Omental fat pad (tissue), 4 donors: ENCODE results near the gene ANKRD13A. TPM values are rescaled to one million over a fixed set of nuclear protein-coding genes. Genes with fewer than 3 reads are reported as not detected.
"Not testable (repeated sequence)": the region's sequence is repeated elsewhere in the genome, so short reads cannot be mapped to it uniquely, and the experiment has no call there.

Source experiments
- ATAC-seq: fragments of 150-250 bp; one replicate; pipeline ENCODE4 v1.9.1; 2016; ENCODE audit warnings: mild to moderate bottlenecking, moderate library complexity; ENCODE audit not compliant: low FRiP score
- DNase-seq: peaks from one replicate; pipeline ENCODE4 v3.0.0-alpha.2; 2019; ENCODE audit warnings: low spot score
- CTCF ChIP-seq, 3 donors: fragments of 450-650 bp; IDR thresholded peaks; one replicate each; pipeline ENCODE4 v1.5.1; 2016 to 2017; ENCODE audit warnings: antibody characterized with exemption in 3 of 3, mild to moderate bottlenecking in 3 of 3, moderate library complexity in 2 of 3
- total RNA-seq, 4 donors: library from RNA; depleted of rRNA; stranded (reverse); fragments of >200 nt; gene quantifications; one replicate each; pipeline ENCODE4 v1.1.0, GENCODE V29; 2016

Gene ANKRD13A
- total RNA-seq, 4 donors from 2014 or later, result 33.6 to 93.3 (median 43.2) TPM

- TF ChIP-seq CTCF (IDR thresholded peaks at IDR 0.05), result no peak
- DNase-seq, result no peak
- ATAC-seq, result no peak
These were observed 15.6 kb upstream of the ANKRD13A start for GRCh38 chr12:109983432-109984142.

- not testable (repeated sequence) for ATAC-seq, DNase-seq
These were observed 13.0 kb upstream of the ANKRD13A start for GRCh38 chr12:109986236-109986635.

- no peak for ATAC-seq
- DNase-seq, result no peak
These were observed 11.6 kb upstream of the ANKRD13A start for GRCh38 chr12:109987615-109988014.

GRCh38 chr12:109988274-109988673, 11.0 kb upstream of the ANKRD13A start:
- no peak for DNase-seq
- ATAC-seq, result no peak
- TF ChIP-seq CTCF (IDR thresholded peaks at IDR 0.05), result no peak

More at GRCh38 chr12:109987615-109988014, 11.6 kb upstream of the ANKRD13A start:
- no peak for TF ChIP-seq CTCF (IDR thresholded peaks at IDR 0.05)

- TF ChIP-seq CTCF (IDR thresholded peaks at IDR 0.05), result no peak
- ATAC-seq, result no peak
- DNase-seq, result no peak
These were observed 10.3 kb upstream of the ANKRD13A start for GRCh38 chr12:109988903-109989302.

GRCh38 chr12:109989380-109989779, 9.8 kb upstream of the ANKRD13A start:
- ATAC-seq, result no peak
- no peak for DNase-seq
- TF ChIP-seq CTCF (IDR thresholded peaks at IDR 0.05), result no peak

GRCh38 chr12:109991586-109991985, 7.6 kb upstream of the ANKRD13A start:
- no peak for ATAC-seq
- TF ChIP-seq CTCF (IDR thresholded peaks at IDR 0.05), result no peak
- DNase-seq, result no peak
